Measurements from ENCODE around the gene MSH2.

Gene MSH2

DNA sequence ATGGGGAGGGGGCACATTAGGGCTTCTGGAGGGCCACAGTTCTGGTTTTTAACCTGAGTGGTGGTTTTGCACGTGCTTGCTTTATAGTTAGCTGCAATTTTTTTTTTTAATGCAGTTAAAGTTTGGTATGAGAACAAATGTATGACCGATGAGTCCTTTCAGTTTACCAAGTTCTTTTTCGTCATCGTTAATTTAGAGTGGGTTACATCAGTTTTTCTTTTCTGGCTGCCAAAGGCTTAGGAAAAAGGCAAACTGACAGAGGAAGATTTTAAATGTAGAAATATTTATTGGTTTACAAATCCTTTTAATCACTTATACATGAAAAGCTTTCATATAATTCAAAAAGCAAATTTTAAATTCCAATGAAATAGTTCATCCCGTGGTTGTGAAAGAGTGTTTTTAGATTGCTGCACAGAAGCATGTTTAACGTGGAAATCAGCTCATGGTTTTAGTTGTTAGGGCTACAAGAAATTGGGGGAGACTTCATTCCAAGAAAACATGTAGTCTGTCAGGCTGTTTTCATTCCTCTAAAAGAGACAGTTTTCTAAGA lies 82.9 kb downstream of the MSH2 start:
- no peak for DNase-seq

DNA sequence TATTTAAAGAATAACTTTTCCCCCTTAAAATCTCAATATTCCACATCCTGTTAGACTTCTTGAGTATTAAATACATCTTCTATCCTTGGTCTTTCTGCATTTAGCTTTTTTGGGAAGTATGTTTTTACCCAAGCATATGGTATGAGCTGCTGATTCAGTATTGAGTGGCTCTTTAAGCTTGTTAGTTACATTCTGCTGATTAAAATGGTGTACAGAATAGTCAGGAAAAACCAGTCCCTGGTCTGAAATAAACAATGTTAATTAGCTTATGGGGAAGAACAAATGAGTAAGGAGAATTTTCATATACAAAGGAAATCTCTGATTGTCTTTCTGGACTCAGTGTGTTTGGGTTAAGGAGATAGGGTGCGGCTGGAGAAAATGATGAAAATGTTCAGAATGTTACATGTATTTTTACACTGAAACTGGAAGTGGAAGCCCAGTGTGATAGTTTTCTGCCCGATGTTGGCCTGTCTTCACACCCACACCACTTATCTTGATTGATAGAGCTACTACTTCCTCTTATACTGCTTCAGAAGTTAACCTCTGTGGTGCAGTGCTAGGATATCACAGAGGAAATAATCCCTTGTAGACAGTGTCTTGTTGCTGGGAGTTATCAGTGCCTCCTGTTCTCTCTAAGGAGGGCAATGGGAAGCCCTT lies 84.0 kb downstream of the MSH2 start:
- DNase-seq: peak; percentile 75 to 88

DNA sequence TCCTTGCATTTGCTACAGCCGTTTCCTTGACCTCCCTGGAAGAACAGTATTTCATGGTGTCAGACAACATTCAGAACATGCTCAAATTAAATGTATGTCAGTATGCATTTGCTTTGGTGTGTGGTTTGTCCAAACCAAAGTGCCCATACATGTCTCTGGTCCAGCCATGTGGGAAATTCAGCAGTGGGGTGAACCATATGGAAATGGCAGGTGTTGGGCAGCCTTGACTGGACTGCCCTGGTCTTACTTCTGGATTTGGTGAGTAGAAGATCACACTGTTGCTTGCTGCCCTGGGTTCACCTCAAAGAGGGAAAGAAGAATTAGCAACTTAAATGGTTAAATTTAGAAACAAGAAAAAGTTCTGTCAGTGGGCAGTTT lies 84.5 kb downstream of the MSH2 start:
- DNase-seq: no peak

DNA sequence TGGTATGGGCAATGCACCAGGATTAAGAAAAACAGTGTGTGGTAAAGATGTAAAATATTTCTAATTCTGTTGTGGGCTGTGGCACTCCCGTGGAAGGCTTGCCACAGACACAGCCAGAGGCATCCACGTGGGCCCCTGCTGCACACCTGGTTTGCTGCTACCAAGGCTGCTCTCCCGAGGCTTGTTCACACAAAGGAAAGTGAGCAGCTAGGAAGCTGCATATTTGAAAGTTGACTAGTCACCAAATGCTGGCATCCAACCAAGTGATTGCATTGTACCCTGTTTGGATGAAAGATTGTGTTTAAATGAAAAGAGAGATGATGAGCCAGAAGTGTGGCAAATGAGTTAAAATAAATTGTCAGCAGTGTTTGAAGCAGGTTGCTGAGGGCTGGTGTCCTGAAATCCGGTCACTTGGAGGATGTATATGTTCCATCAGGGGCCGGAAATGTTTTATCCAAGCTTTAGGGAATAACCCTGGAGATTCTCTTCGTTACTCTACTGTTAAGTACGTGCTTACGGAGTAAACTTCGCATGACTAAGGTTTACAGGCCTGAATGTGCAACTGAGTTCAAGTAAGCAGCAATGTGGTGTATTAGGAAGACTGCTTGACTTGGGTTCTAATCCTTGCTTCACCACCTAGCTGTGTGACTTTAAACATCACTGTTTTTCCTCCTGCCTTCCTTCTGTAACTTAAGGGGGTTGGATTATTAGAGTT lies 86.1 kb downstream of the MSH2 start:
- DNase-seq: no peak

DNA sequence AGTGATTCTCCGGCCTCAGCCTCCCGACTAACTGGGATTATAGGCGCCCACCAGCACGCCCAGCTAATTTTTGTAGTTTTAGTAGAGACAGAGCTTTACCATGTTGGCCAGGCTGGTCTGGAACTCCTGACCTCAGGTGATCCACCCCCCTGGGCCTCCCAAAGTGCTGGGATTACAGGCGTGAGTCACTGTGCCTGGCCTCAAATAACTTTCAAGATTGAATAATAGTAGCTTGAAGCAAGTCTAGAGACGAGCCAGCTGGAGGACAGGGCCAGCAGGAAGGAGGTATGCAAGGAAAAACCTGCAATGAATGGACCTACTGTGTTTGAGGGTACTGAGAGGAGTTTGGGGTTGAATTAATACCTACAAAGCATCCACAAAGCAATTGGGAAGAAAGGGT lies 87.5 kb downstream of the MSH2 start:
- DNase-seq: no peak

DNA sequence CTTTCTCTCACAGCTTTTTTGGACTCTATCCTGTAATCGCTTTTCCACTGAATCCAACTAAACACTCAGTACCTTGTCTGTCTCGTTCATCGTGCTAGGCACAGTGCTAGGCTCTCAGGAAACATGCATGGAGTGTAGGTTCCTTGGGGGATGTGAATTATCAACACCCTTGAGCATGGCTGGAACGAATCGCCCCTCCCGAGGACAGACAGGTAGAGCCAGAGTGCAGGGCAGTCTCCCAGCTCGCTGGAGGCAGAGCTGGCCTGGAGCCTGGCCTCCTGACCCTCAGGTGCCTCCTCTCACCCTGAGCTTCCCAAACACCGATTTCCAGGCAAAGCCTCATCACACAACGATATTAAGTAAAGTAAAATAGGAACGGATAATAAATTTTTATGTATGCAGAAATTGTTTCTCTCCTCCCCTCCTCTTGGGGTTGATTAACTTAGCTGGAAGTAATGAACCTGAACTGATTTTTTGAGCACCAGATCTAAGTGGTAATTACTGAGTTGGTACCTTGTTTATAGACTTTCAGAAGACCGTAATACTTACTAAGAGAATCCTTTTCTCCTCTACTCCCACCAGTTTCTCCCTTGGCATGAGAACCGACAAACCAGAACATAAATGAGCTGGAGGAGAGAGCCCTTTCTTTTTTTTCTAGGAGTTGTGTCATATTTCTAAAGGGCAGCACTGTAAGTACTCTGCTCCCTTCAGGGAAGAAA lies 90.5 kb downstream of the MSH2 start:
- no peak for DNase-seq

DNA sequence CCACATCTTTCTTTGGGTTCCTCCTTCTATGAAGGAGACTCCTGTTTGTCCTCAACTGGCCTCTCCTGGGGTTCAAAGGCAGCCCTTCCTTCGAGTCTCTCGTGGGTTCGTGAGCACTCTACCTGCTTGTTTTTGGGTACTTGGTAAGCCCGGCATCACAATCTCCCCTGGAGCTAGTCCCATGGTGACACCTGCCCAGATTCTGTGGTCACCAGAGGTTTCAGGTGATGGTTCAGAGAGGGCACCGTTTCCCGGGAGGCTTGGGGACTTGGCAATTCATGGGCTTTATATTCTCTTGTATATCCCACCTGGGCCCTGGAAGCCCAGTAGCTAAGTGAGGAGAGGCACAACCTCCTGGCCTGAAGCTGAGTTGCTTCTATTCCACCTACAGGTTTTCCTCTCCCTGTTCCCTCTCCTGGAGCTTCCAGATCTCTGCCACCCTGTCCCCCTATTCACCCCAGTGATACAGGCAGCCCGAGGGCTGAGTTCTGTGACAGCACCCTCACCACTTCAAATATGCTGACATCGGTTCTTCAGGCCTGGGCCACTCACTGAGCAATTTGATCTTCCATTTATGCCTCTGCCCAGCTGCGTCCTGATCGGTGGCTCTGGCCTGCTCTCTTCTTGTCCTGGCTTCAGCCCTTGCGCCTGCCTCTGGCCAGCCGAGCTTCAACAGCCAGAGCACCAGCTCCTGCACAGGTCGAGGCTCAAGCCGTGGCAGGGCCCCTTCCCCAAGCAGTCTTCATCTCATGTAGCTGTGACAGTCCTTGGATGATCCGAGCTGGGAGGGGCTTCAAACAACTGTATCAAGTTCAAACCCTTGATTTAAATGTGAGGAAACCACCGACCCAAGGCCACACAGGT lies 91.5 kb downstream of the MSH2 start:
- DNase-seq: no peak

DNA sequence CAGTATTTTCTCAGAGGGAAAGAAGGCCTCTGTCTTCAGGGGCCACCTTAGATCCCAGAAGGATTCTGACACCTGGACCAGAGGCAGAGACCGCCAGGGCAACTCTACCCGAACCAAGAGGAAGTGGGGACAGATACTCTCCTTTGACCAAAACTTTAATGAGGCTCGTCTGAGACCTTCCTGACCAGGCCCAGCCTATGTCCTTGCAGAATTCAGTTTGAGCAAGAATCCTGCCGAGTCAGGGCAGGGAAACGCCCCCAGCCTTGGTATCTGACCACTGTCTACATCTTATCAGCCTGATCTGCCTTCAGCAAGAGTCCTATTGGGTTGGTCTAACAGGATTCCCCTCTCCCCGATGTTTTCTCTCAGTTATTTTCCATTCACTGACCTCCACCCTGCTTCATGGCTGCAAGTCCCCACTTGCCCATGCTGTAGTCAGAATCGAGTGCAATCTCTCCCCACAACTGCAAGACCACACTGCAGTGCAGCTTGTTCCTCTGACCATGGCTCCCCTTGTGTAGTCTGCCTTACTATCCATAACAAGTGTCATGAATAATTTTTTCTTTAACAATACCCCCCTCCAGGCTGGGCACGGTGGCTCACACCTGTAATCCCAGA lies 95.0 kb downstream of the MSH2 start:
- no peak for DNase-seq

DNA sequence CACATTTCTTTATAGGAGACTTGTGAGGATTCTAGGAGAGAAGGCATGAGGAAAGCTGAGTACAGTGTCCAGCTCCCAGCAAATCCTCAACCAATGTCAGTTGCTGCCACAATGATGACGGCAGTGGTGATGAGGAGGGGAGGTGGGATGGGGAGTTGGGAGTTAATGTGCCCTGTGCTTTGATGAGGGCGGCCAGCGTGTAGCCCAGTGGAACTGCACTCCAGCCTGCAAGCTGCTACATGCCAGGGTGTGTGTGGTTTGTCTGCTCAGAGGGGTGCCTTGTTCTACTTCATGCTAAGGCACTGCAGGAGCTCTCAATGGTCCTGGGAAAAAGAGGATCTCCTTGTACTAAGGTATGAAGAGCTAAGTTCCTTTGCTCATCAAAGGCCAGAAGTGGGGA lies 96.1 kb downstream of the MSH2 start:
- DNase-seq: no peak

DNA sequence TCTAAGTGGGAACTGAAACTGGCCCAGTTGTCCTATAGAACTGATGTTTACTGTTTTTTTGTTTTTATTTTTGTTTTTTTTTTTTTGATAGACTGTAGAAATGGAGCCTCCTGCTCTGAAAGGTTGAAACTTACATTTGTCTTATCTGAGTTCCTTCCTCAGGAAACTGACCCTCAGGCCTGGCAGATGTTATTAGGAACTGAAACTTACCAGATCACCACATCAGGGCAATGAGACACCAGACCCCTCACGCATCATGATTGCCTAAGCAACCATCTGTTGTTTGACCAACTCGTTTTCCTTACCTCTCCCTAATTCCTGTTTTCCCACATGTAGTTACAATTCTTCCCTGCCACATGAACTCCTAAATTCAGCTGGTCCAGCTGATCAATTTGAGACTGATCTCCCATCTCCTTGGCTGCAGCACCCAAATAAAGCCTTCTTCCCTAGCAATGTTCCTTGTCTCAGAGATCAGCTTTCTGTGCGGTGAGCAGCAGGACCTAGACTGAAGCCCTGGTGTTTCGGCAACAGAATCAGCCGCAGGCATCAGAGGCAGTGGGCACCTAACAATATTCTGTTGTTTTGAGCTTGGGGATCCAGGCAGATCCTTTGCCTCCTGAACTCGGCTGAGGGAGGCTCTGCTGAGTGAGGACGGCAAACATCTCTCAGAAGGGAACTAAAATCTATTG lies 96.8 kb downstream of the MSH2 start:
- no peak for DNase-seq

DNA sequence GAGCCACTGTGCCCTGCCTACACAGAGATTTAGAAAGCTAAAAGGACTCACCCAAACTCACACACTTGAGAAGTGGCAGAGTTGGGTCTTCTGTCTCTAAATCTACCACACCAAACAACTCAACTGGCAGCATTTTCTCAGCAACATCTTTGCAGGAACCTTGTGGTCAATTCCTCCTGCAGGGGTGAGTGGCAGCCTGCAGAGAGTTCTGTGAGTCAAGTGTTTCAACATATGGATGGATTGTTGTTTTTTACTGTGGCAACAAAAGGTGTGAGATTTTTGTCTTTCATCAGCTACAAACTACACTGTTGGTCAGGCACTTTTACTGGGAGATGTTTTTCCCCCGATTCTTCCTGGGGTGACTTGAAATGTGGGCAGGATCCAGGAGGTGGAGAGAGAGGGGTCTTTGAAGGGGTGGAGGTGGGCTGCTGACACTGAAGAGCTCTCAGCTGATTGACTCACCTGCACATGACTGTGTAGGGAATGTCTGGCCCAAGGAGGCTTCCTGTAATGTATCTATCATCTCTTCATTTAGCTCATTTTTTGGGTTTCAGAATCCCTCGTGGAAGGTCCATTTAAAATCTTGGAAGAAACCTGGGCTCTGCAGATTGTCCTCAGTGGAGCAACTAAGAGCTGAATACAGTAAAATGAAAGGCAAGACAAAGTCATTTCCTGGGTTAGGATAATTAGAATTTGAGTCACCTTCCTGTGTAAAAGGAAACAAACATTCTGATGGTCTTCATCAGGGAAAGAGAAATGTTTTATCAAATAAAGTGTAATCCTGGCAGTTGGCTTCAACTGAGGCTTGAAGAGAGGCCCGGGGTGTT lies 98.6 kb downstream of the MSH2 start:
- DNase-seq: peak in 1 of 2 experiments; percentile 5

DNA sequence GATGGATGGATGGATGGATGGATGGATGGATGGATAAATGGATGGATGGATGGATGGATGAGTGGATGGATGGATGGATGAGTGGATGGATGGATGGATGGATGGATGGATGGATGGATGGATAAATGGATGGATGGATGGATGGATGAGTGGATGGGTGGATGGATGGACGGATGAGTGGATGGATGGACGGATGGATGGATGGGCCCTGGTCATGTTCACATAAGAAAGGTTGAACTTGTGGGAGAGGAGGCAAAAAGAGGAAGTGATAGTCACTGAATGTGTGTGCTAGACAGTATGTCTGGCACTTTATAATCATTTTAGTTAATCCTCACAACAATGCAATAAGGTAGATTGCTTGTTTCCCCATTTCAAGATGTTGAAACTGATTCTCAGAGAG lies 99.5 kb downstream of the MSH2 start:
- DNase-seq: peak; percentile 36 to 53

DNA sequence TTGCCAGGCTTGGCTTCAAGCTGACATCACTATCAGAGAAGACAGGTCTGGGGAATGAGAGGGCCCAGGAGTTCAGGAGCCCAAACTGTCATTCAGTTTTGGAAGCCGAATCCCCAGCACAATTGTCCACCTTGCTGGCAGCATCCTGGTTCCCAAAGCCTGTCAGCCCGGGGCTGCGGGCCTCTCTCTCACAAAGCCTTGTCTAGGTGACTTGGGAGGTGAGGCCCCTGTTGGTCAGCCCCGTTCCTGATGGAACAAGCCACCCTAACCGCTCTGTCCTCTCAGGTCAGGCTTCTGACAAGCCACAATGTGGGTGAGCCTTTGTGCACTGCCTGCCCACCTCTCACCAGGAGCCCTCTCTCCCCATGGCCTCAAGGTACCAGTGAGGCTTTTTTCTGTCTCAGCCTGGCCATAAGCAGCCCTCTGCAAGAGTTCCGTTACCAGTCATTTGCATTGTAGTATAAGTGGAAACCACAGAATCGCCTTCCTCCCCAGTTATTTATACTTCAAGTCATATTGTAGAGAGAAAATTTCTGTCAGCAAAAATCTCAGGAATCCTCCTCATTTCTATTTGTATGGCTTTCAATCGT lies 100.6 kb downstream of the MSH2 start:
- DNase-seq: no peak

DNA sequence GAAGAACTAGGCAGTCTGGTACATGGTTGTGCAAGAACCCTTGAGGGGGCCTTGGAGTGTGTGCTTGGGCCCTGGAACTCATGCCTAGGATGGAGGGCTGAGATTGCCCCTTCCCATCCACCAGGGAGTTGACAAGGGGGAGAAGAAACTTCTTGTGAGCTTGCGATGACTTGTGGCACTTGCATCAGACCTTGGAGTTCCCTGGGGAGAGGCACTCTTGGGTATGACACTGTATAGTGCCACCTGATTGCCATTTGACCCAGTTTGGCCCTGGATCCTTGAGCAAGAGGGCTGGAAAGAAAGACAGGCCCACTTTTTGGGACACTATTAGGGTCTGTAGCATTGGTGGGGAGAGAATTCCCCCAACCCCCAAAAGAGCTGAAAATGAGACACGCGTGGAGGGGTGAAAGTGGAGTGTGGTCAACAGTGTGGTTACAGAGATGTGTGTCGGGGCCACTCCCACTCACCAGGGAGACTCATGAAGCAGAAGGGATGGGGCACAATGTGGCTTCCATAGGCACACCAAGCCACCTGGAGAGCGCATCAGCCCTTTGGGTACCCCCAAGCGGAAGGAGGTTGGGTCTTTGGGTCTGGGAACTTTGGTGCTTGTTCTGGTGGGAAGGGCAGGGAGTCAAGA lies 101.3 kb downstream of the MSH2 start:
- DNase-seq: no peak

DNA sequence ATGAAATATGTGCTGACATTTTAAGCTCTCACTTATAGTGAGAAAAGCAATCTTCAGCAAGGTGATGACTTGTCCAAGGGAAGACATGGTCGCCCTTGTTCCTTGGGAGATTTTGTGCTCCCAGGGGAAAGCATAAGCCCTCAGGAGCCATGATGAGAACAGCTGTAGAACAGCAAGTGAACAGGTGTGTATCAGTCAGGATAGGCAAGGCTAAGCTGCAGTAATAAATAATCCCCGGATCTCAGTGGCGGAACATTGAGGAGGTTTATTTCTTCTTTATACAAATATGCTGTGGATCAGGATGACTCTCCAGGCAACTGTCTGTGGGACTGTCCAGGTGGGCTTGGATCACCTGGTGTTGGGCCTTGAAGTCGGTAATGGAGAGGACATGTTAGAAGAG lies 103.1 kb downstream of the MSH2 start:
- DNase-seq: no peak

DNA sequence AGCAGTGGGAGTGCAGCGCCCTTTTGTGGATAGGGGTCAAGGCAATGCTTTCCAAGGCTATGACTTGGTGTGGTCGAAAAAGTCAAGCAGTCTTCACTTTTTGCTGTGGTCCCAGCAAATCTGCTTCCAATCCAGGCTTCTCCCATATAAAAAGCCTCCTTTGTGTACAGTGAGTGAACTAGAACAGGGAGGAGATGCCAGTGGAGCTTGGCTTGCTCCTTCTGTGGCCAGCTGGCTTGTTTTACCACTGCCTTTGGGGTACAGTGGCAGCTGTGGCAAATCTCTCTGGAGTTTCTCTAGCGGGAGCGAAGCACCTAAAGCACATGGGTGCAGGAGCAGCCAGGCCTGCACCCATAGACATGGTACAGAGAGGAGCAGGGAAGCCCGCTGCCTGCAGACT lies 103.5 kb downstream of the MSH2 start:
- no peak for DNase-seq

DNA sequence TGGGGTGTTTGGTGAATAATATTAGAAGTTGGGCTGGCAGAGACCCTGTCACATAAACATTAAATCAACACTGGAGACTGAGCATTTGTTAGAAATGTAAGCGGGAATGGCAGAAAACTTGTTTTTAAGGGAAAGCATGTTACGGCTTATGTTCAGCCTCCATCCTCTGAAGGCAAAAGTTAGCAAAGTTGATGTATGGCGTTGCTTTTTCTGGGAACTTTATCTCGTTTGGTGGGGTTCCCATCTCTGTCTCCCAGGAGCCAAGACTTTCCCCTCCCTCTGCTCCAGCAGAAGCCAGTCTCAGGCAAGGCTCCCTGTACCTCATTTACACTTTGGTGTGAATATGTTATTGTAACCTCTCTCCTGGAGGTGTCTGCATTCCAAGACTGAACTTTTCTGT lies 105.1 kb downstream of the MSH2 start:
- DNase-seq: no peak

DNA sequence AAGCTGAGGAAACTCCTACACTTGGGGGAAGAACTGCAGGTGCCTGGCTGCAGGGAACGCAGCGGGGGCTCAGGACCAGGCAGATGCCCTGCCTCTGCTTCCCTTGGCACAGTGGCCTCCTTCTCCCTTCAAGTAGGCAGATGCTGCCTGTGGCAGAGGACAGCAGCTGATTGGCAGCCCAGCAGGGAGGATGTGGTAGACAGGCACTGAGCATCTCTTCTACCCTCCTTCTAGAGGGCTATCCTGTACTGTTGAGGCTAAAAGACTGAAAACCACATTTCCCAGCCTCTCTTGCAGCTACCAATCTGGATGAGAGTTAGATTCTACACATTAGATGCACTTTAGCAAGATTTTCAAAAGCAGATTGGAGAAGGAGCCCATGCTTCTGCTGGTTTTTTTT lies 105.7 kb downstream of the MSH2 start:
- DNase-seq: peak in 1 of 2 experiments; percentile 39

DNA sequence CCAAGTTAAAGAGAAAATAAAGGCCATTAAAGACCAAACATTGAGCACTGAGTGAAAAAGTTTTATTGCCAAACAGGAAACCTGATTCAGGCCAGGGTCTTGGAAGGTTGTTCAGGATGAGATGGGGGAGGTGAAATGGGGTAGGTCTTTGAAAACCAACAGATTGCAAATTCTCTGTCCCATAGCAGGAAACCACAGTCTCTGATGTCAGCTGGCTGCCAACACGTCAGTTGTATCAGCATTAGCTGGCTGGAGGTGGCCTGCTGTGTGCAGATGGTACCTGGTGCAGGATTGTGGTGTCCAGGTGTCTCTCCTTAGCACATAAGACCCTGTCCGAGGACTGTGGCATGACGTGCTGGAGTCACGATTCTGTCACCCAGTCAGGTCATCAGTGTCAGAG lies 106.3 kb downstream of the MSH2 start:
- DNase-seq: peak; percentile 32 to 51

DNA sequence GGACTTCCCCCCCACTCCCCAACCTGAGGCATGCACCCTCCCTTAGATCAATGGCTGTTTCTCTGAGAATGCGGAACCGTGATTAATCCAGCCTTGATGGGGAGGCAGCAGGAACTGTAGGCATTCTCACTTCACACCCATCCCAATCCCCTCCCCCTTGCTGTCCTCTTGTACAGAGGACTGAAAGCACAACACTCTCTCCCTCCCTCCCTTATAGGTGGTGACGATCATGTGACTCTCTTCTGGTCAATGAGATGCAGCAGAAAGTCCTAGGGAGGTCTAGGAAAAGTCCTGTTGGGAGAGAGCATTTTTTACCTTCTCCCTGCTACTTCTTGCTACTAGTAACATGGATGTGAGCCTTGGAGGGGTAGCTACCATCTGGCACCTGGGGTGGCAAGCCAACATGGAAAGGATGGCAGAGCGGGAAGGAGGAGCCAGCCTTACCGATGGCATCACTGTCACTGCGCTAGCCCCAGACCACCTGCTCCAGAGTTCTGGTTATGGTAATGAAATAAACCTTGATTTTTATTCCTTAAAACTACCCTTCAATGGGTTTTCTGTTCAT lies 106.9 kb downstream of the MSH2 start:
- no peak for DNase-seq

All from Kasumi-1 (cell line).